ENCODE data around the gene ESRRA. TPM values are rescaled to one million over a fixed set of nuclear protein-coding genes. Genes with fewer than 3 reads are reported as not detected.

Gene ESRRA
- total RNA-seq: 10 to 100 TPM; 32.8 to 35.6 TPM

DNA sequence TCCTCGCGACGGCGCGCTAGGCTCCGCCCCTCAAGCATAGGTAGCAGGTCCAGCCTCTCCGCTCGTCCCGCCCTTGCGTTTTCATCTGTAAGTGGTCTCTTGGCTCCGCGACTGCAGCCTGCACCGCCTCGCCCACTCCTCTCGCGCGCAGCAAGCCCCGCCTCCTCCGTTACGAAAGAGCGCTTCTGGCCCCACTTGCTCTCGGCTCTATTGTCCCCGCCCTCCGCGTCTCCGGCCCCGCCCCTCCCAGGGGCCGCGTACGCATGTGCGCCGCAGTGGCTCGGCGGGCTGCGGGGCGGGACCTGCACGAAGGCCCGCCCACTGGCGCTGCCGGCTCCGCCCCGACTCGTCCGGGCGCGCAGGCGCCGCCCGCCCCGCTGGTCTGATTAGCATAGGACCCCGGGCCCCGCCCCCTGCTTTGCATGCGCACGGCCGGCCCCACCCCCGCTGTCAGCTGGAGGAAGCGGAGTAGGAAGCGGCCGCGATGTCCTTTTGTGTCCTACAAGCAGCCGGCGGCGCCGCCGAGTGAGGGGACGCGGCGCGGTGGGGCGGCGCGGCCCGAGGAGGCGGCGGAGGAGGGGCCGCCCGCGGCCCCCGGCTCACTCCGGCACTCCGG lies at the start of gene ESRRA:
Gene ESRRA (plus strand): TSS at position 450 of the 616 bp plus-strand sequence. CDS start 1,656 bp downstream, outside the sequence.
- Mint-ChIP-seq H3K36me3 (peaks cover 8% of the 10 kb centered on the region), H3K9me3 (no peaks in the 10 kb centered on the region), H3K27ac (peak within 1 kb of the TSS; percentile 94), H3K27me3 (peaks cover 14% of the 10 kb centered on the region), H3K4me3 (peak within 1 kb of the TSS; percentile 97), H3K4me1 (ENCODE audit: low read depth) (peaks cover 29% of the 10 kb centered on the region)
- POLR2A ChIA-PET: interaction anchor here (0.7 to 2.9 kb wide), 13 partner anchors 12 to 99 kb away, joined by 3 to 22 read pairs (median 5); partner anchors contain the start of genes BAD, FERMT3, PPP1R14B and PRDX5
- CTCF ChIA-PET: interaction anchor here (1.0 to 5.8 kb wide), 25 partner anchors 8 to 466 kb away, joined by 3 to 106 read pairs (median 7); partner anchors contain the start of genes BAD, FERMT3, FKBP2 and GPR137
- intact Hi-C loops (cut with micrococcal nuclease): loop anchor here (1.0 to 10.0 kb wide), 8 partner anchors 12 to 320 kb away; partner anchors contain the start of genes FKBP2, GPR137, OTUB1 and TRMT112
- DNase-seq: peak; percentile 99

DNA sequence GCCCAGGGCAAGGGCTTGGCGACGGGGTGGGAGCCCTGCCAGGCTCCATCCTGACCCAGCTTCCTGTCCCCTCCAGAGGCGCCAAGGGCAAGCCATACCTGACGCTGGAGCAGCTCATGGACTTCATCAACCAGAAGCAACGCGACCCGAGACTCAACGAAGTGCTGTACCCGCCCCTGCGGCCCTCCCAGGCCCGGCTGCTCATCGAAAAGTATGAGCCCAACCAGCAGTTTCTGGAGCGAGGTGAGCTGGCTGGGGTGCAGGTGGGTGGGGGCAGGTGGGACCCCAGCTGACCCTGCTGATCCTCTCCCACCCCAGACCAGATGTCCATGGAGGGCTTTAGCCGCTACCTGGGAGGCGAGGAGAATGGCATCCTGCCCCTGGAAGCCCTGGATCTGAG lies 49.0 kb upstream of the ESRRA start:
- Mint-ChIP-seq H3K27ac (no peak overlapping the region), H3K4me1 (ENCODE audit: low read depth) (peaks cover 16% of the 10 kb centered on the region), H3K4me3 (no peak overlapping the region), H3K9me3 (no peaks in the 10 kb centered on the region), H3K27me3 (no peaks in the 10 kb centered on the region), H3K36me3 (peaks cover 9% of the 10 kb centered on the region)
- ChIA-PET POLR2A (no interaction called here), CTCF (interaction anchor here (3.5 kb wide), 1 partner anchor 45 kb away, joined by 11 read pairs; the partner anchor contains the start of gene CATSPERZ)
- intact Hi-C loops (cut with micrococcal nuclease): no loop called here
- no peak for DNase-seq

DNA sequence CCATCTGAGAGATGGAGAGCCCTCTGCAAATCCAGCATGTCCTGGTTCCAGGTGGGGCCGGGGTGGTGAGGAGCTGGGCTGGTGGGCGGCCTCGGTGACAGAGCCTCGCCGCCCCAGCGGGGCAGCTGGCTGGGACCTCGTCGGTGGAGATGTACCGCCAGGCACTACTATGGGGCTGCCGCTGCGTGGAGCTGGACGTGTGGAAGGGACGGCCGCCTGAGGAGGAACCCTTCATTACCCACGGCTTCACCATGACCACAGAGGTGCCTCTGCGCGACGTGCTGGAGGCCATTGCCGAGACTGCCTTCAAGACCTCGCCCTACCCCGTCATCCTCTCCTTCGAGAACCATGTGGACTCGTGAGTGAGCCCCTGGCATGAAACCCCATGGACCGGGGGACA lies 47.0 kb upstream of the ESRRA start:
- ChIA-PET CTCF (no interaction called here), POLR2A (interaction anchor here (0.6 to 1.7 kb wide), 3 partner anchors 11 to 59 kb away, joined by 3 to 5 read pairs (median 3); partner anchors contain the start of gene TRMT112)
- Mint-ChIP-seq H3K36me3 (peaks cover 15% of the 10 kb centered on the region), H3K27ac (no peak overlapping the region), H3K9me3 (no peaks in the 10 kb centered on the region), H3K4me1 (ENCODE audit: low read depth) (peaks cover 8% of the 10 kb centered on the region), H3K4me3 (no peak overlapping the region), H3K27me3 (no peaks in the 10 kb centered on the region)
- no peak for DNase-seq
- intact Hi-C loops (cut with micrococcal nuclease): no loop called here

DNA sequence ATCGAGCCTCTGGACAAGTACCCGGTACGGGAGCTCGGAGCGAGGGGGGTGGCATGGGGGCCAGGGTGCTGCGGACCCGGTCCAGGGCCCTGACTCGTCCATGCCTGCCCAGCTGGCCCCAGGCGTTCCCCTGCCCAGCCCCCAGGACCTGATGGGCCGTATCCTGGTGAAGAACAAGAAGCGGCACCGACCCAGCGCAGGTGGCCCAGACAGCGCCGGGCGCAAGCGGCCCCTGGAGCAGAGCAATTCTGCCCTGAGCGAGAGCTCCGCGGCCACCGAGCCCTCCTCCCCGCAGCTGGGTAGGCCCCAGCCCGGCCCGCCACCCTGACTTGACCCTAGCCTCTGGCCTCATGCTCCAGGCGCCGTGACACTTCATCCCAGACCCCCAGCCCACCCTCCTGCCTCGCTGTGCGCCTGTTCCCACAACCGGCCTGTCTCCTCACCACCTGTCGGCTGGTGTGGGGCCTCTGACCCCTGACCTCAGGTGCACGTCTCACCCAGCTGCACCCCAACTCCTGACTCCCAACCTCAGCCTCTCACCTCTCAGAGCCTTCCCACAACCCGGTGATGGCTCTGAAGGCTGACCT lies 46.3 kb upstream of the ESRRA start:
- intact Hi-C loops (cut with micrococcal nuclease): no loop called here
- Mint-ChIP-seq H3K9me3 (no peaks in the 10 kb centered on the region), H3K36me3 (peaks cover 15% of the 10 kb centered on the region), H3K27me3 (no peaks in the 10 kb centered on the region), H3K27ac (no peak overlapping the region), H3K4me3 (no peak overlapping the region), H3K4me1 (ENCODE audit: low read depth) (peaks cover 8% of the 10 kb centered on the region)
- CTCF ChIA-PET: interaction anchor here (1.9 kb wide), 1 partner anchor 8 kb away, joined by 6 read pairs; the partner anchor contains the start of gene PLCB3
- no peak for DNase-seq
- POLR2A ChIA-PET: interaction anchor here (1.2 to 1.7 kb wide), 2 partner anchors 11 to 58 kb away, joined by 3 to 5 read pairs; partner anchors contain the start of gene TRMT112

DNA sequence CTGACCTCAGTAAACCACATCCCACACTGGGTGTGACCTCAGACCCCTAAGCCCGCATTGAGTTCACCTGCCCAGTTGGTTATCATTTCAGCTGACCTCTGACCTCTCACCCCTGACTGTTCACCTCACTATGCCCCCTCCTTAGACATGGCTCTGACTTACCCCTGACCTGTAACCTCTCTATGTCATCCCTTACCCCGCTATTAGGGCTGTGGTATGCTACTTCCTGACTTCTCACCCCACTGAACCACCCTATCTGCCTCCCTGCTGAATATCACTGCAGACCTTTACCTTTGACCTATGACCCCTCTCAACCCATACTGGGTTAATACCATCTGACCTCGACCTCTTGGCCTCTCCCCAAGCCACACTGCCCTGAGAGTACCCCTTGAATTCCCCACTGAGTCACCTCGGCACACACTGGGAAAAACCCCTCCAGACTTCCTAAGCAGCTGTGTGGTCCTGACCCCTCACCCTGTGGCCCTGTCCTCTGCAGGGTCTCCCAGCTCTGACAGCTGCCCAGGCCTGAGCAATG lies 45.7 kb upstream of the ESRRA start:
- no peak for DNase-seq
- no peak overlapping the region for H3K4me3 Mint-ChIP-seq
- H3K27me3 Mint-ChIP-seq: no peaks in the 10 kb centered on the region
- intact Hi-C loops (cut with micrococcal nuclease): no loop called here
- ChIA-PET CTCF (interaction anchor here (1.9 kb wide), 1 partner anchor 9 kb away, joined by 6 read pairs; the partner anchor contains the start of gene PLCB3), POLR2A (no interaction called here)
- no peaks in the 10 kb centered on the region for H3K9me3 Mint-ChIP-seq
- H3K36me3 Mint-ChIP-seq: peaks cover 15% of the 10 kb centered on the region
- H3K4me1 Mint-ChIP-seq (ENCODE audit: low read depth): peaks cover 8% of the 10 kb centered on the region
- peak overlapping the region; percentile 20 for H3K27ac Mint-ChIP-seq

DNA sequence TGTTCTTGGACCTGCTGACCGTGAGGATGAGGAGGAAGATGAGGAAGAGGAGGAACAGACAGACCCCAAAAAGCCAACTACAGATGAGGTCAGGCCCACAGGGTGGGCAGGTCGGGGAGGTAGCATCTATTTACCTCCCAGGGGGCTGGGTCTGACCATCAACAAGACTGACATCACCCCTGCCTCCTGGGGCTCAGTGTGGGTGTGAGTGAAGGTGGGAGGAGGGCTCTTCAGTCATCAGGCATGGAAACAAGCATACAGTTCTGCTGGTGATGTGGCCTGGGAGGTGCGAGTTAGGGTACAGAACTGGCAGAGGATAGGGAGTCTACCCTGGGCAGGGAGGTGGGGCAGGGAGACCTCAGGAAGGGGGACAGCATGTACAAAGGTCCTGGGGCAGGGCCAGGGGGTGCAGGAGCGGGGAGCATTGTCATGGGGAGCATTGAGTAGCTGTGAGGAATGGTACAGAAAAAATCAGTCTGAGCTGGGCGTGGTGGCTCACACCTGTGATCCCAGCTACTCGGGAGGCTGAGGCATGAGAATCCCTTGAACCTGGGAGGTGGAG lies 45.1 kb upstream of the ESRRA start:
- POLR2A ChIA-PET: no interaction called here
- Mint-ChIP-seq H3K9me3 (no peaks in the 10 kb centered on the region), H3K4me1 (ENCODE audit: low read depth) (peaks cover 8% of the 10 kb centered on the region), H3K27me3 (no peaks in the 10 kb centered on the region), H3K27ac (peak overlapping the region; percentile 20), H3K4me3 (no peak overlapping the region), H3K36me3 (peaks cover 15% of the 10 kb centered on the region)
- CTCF ChIA-PET: interaction anchor here (0.8 to 1.9 kb wide), 2 partner anchors 10 to 314 kb away, joined by 3 to 6 read pairs; partner anchors contain the start of gene PLCB3
- DNase-seq: no peak
- intact Hi-C loops (cut with micrococcal nuclease): no loop called here

DNA sequence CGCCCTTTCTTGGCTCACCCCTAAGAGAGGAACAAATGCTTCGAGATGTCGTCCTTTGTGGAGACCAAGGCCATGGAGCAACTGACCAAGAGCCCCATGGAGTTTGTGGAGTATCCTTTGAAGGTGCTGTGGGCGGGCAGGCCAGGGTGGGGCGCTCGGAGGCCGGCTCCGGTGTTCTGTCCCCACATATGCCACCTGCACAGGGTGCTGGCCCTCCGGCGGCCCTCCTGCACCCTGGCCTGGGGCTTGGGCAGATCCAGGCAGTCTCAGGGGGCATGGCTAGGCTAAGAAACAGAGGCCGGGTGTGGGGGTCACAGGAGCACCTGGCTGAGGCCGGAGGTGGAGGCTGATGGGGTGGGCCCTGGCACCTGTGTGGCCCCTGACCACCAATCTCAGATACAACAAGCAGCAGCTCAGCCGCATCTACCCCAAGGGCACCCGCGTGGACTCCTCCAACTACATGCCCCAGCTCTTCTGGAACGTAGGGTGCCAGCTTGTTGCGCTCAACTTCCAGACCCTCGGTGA lies 43.7 kb upstream of the ESRRA start:
- no peak for DNase-seq
- Mint-ChIP-seq H3K27me3 (no peaks in the 10 kb centered on the region), H3K36me3 (peaks cover 15% of the 10 kb centered on the region), H3K9me3 (no peaks in the 10 kb centered on the region), H3K4me1 (ENCODE audit: low read depth) (peaks cover 8% of the 10 kb centered on the region), H3K27ac (no peak overlapping the region), H3K4me3 (no peak overlapping the region)
- ChIA-PET POLR2A (no interaction called here), CTCF (interaction anchor here (0.9 to 1.1 kb wide), 2 partner anchors 39 to 57 kb away, joined by 3 read pairs; no protein-coding TSS in a partner anchor)
- intact Hi-C loops (cut with micrococcal nuclease): no loop called here

DNA sequence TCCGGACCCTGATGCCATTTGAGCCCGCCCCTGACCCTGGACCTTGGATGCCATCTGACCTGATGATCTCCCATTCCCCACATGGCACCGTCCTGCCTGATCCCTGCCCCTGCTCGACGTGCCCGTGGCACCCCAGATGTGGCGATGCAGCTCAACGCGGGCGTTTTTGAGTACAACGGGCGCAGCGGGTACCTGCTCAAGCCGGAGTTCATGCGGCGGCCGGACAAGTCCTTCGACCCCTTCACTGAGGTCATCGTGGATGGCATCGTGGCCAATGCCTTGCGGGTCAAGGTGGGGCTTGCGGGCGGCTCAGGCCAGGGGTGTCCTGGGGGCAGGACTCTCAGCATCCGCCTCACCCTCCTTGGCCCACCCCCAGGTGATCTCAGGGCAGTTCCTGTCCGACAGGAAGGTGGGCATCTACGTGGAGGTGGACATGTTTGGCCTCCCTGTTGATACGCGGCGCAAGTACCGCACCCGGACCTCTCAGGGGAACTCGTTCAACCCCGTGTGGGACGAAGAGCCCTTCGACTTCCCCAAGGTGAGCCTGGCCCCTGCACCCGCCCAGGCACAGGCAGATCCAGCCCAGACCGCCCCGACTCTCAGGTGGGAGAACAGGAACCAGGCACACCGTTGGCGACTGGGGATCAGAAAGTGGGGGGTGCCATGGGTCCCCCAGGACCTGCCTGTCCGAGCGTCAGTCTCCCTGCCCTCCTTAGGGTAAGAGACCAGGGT lies 42.9 kb upstream of the ESRRA start:
- Mint-ChIP-seq H3K4me3 (no peak overlapping the region), H3K36me3 (peaks cover 15% of the 10 kb centered on the region), H3K9me3 (no peaks in the 10 kb centered on the region), H3K4me1 (ENCODE audit: low read depth) (peaks cover 8% of the 10 kb centered on the region), H3K27ac (no peak overlapping the region), H3K27me3 (no peaks in the 10 kb centered on the region)
- ChIA-PET CTCF (interaction anchor here (0.9 to 1.5 kb wide), 3 partner anchors 16 to 58 kb away, joined by 3 read pairs; partner anchors contain the start of gene PPP1R14B), POLR2A (no interaction called here)
- DNase-seq: no peak
- intact Hi-C loops (cut with micrococcal nuclease): no loop called here

DNA sequence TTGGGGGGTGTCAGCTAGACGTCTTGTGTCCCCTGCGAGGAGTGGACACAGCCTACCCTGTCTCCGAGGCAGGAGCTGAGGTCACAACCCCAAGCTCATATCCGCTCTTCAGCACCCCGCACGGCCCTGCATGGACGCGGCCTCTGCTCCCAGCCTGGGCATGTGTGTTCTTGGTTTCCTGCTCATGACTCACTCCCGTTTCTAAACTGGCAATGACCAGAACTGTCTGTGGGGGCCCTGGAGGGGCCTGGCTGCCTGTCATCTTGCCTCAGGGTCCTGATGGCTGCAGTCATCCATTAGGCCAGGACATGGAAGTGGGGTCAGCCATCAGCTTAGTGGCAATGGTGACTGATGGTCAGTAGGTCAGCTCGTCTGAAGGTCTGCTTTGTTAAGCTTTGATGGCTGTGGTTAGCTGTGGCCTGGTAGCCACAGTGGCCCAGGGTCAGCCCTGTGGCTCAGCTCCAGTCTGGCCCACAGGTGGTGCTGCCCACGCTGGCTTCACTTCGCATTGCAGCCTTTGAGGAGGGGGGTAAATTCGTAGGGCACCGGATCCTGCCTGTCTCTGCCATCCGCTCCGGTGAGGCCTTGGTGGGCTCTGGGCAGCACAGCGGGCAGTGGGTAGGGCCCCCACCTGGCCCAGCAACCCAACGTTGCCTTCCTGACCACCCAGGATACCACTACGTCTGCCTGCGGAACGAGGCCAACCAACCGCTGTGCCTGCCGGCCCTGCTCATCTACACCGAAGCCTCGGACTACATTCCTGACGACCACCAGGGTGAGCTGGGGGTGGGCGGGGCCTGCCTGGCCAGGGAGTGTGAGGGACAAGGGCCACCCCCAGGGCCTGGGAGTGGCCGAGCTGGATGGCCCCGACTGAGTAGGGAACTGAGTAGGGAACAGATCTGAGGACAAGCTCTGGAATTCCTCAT lies 42.0 kb upstream of the ESRRA start:
- DNase-seq: no peak
- H3K27ac Mint-ChIP-seq: no peak overlapping the region
- intact Hi-C loops (cut with micrococcal nuclease): no loop called here
- no peaks in the 10 kb centered on the region for H3K27me3 Mint-ChIP-seq
- ChIA-PET CTCF (interaction anchor here (0.9 to 1.5 kb wide), 2 partner anchors 17 to 37 kb away, joined by 3 read pairs; partner anchors contain the start of genes CATSPERZ and PPP1R14B), POLR2A (interaction anchor here (0.8 kb wide), 1 partner anchor 9 kb away, joined by 3 read pairs; no protein-coding TSS in a partner anchor)
- no peak overlapping the region for H3K4me3 Mint-ChIP-seq
- H3K36me3 Mint-ChIP-seq: peaks cover 11% of the 10 kb centered on the region
- H3K9me3 Mint-ChIP-seq: no peaks in the 10 kb centered on the region
- H3K4me1 Mint-ChIP-seq (ENCODE audit: low read depth): peaks cover 12% of the 10 kb centered on the region

DNA sequence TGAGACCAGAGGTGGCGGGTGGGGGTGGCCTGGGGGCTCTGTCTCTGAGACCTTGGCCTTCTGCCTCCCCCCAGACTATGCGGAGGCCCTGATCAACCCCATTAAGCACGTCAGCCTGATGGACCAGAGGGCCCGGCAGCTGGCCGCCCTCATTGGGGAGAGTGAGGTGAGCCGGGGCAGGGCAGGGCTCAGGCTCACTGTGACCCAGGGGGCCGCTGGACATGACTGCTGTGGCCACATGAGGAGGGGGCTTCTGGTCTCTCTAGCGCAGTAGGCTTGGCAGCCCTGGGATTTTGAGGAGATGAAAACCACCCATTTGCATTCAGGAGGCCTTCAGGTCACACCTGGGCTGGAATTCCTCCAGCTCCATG lies 41.4 kb upstream of the ESRRA start:
- no peaks in the 10 kb centered on the region for H3K9me3 Mint-ChIP-seq
- intact Hi-C loops (cut with micrococcal nuclease): no loop called here
- H3K36me3 Mint-ChIP-seq: peaks cover 13% of the 10 kb centered on the region
- peaks cover 18% of the 10 kb centered on the region for H3K4me1 Mint-ChIP-seq (ENCODE audit: low read depth)
- no peaks in the 10 kb centered on the region for H3K27me3 Mint-ChIP-seq
- POLR2A ChIA-PET: interaction anchor here (0.8 kb wide), 1 partner anchor 9 kb away, joined by 3 read pairs; no protein-coding TSS in a partner anchor
- H3K27ac Mint-ChIP-seq: no peak overlapping the region
- CTCF ChIA-PET: interaction anchor here (0.9 to 1.5 kb wide), 2 partner anchors 18 to 37 kb away, joined by 3 read pairs; partner anchors contain the start of genes CATSPERZ and PPP1R14B
- DNase-seq: no peak
- H3K4me3 Mint-ChIP-seq: no peak overlapping the region

Measured in activated CD4-positive, alpha-beta memory T cell treated with anti-CD3 and anti-CD28 coated beads for 36 hours (primary cell).